Progenitor cell of endocrine pancreas (in vitro differentiated cells): ENCODE measurements around the gene MEF2A. TPM values are rescaled to one million over a fixed set of nuclear protein-coding genes. Genes with fewer than 3 reads are reported as not detected.
"Not testable (repeated sequence)": the region's sequence is repeated elsewhere in the genome, so short reads cannot be mapped to it uniquely, and the experiment has no call there.

Experiments used
- DNase-seq: peaks from one replicate; pipeline ENCODE4 v3.0.0; 2021; ENCODE audit warnings: low spot score; ENCODE audit not compliant: unreplicated experiment
- H3K27ac Mint-ChIP-seq: 2 replicates; pipeline ENCODE4 v1.8.0; 2021; ENCODE audit warnings: mild to moderate bottlenecking, moderate library complexity, mixed read lengths
- H3K27me3 Mint-ChIP-seq: 2 replicates; pipeline ENCODE4 v1.8.0; 2021; ENCODE audit warnings: mixed read lengths
- H3K36me3 Mint-ChIP-seq: 2 replicates; pipeline ENCODE4 v1.8.0; 2022; ENCODE audit warnings: mixed read lengths; ENCODE audit not compliant: insufficient read depth
- H3K4me1 Mint-ChIP-seq: 2 replicates; pipeline ENCODE4 v1.8.0; 2021; ENCODE audit warnings: low read depth, mixed read lengths
- H3K4me3 Mint-ChIP-seq: 2 replicates; pipeline ENCODE4 v1.8.0; 2021; ENCODE audit warnings: low read depth, mild to moderate bottlenecking, moderate library complexity, mixed read lengths
- H3K9me3 Mint-ChIP-seq: 2 replicates; pipeline ENCODE4 v1.8.0; 2021; ENCODE audit warnings: low read depth, mixed read lengths
- total RNA-seq: library from RNA; stranded (reverse); gene quantifications from 2 replicates; pipeline ENCODE4 v1.2.1, GENCODE V29; 2021
- TF ChIP-seq, protein P1 (sequence below): fragments of 200-600 bp; sonication (generic); IDR thresholded peaks from one replicate; pipeline ENCODE4 v1.5.0; 2021; ENCODE audit warnings: antibody characterized with exemption, mild to moderate bottlenecking; ENCODE audit not compliant: unreplicated experiment

MEF2A gene
- total RNA-seq, 1 donor from 2014 or later = 36.2 TPM

GRCh38 chr15:99744142-99744541 lies 178.4 kb downstream of the MEF2A start:
- Mint-ChIP-seq H3K27me3 (peaks cover 7% of the 10 kb centered on the region), H3K9me3 (no peaks in the 10 kb centered on the region), H3K4me3 (no peak overlapping the region), H3K36me3 (no peaks in the 10 kb centered on the region), H3K27ac (no peak overlapping the region), H3K4me1 (no peaks in the 10 kb centered on the region)
- TF ChIP-seq, protein P1, sequence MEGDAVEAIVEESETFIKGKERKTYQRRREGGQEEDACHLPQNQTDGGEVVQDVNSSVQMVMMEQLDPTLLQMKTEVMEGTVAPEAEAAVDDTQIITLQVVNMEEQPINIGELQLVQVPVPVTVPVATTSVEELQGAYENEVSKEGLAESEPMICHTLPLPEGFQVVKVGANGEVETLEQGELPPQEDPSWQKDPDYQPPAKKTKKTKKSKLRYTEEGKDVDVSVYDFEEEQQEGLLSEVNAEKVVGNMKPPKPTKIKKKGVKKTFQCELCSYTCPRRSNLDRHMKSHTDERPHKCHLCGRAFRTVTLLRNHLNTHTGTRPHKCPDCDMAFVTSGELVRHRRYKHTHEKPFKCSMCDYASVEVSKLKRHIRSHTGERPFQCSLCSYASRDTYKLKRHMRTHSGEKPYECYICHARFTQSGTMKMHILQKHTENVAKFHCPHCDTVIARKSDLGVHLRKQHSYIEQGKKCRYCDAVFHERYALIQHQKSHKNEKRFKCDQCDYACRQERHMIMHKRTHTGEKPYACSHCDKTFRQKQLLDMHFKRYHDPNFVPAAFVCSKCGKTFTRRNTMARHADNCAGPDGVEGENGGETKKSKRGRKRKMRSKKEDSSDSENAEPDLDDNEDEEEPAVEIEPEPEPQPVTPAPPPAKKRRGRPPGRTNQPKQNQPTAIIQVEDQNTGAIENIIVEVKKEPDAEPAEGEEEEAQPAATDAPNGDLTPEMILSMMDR = no peak
- DNase-seq = no peak

- Mint-ChIP-seq H3K9me3 (no peaks in the 10 kb centered on the region), H3K4me3 (no peak overlapping the region), H3K27me3 (peaks cover 7% of the 10 kb centered on the region), H3K4me1 (no peaks in the 10 kb centered on the region), H3K36me3 (no peaks in the 10 kb centered on the region), H3K27ac (no peak overlapping the region)
- no peak for DNase-seq
- TF ChIP-seq, protein P1 = no peak
These were observed 179.7 kb downstream of the MEF2A start for GRCh38 chr15:99745370-99746086.

GRCh38 chr15:99749386-99749785 lies 183.6 kb downstream of the MEF2A start:
- DNase-seq = no peak
- Mint-ChIP-seq H3K4me3 (no peak overlapping the region), H3K4me1 (no peaks in the 10 kb centered on the region), H3K27me3 (peaks cover 7% of the 10 kb centered on the region), H3K9me3 (no peaks in the 10 kb centered on the region), H3K27ac (no peak overlapping the region), H3K36me3 (no peaks in the 10 kb centered on the region)
- TF ChIP-seq, protein P1 = no peak

DNA sequence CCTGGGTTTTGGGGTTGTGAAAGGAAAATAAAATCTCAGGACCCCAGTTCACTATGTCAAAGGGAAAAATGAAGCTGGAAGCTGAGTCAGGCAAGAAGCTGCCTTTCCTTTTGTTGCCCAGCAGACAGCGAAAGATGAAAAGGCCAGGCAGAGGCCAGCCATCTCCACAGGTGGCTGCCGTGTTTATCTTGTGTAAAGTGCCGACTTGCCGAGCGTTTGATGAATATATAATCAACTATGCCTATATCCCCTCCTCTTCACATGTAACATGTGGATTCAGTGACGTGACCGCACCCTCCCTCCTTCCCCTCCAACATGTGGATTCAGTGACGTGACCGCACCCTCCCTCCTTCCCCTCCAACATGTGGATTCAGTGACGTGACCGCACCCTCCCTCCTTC lies 184.5 kb downstream of the MEF2A start:
- H3K4me3 Mint-ChIP-seq, H3K27me3 Mint-ChIP-seq, H3K4me1 Mint-ChIP-seq, DNase-seq, H3K27ac Mint-ChIP-seq, H3K36me3 Mint-ChIP-seq, H3K9me3 Mint-ChIP-seq: not testable (repeated sequence)

DNA sequence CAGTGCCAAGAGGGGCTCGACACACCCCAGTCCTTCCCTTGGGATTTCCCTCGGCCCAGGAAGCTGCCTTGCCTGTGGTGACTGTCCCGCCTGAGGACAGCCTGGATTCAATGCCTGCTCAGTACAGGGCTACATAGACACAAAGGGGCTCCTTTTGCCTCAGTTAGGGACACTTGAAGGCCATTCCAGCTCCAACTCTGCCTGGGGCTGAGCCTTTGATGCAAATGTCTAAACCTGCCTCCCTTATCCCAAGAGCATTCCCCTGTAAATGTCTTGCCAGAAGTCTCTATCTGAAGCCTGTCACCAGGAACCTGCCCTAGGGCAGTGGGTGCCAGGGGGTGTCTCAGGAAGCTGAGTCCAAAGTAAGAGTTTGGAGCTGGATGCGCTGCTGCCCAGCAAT lies 186.8 kb downstream of the MEF2A start:
- TF ChIP-seq, protein P1 = no peak
- H3K4me3 Mint-ChIP-seq = no peak overlapping the region
- no peaks in the 10 kb centered on the region for H3K27me3 Mint-ChIP-seq
- no peak overlapping the region for H3K27ac Mint-ChIP-seq
- no peaks in the 10 kb centered on the region for H3K36me3 Mint-ChIP-seq
- H3K4me1 Mint-ChIP-seq = no peaks in the 10 kb centered on the region
- H3K9me3 Mint-ChIP-seq = no peaks in the 10 kb centered on the region
- no peak for DNase-seq

DNA sequence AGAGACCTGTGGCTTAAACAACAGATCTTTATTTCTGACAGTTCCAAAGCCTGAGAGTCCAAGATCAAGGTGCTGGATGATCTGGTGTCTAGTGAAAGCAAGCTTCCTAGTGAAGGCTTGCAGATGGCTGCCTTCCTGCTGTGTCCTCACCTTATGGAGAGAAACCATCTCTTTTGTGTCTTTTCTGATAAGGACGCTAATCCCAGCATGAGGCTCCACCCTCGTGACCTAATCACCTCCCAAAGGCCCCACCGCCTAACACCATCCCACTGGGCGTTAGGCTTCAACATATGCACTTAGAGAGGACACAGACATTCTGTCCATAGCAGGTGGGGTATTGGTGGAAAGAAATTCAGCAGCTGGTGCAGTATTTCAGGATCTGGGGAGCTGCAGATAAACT lies 187.3 kb downstream of the MEF2A start:
- Mint-ChIP-seq H3K4me1 (no peaks in the 10 kb centered on the region), H3K9me3 (no peaks in the 10 kb centered on the region), H3K27ac (no peak overlapping the region), H3K36me3 (no peaks in the 10 kb centered on the region), H3K4me3 (no peak overlapping the region), H3K27me3 (no peaks in the 10 kb centered on the region)
- TF ChIP-seq, protein P1 = no peak
- DNase-seq = no peak
